ENCODE data around the gene SPOCK1. TPM values are rescaled to one million over a fixed set of nuclear protein-coding genes. Genes with fewer than 3 reads are reported as not detected.
"Not testable (repeated sequence)": the region's sequence is repeated elsewhere in the genome, so short reads cannot be mapped to it uniquely, and the experiment has no call there.

The SPOCK1 gene
- total RNA-seq, 1 donor from 2014 or later: not detected

DNA sequence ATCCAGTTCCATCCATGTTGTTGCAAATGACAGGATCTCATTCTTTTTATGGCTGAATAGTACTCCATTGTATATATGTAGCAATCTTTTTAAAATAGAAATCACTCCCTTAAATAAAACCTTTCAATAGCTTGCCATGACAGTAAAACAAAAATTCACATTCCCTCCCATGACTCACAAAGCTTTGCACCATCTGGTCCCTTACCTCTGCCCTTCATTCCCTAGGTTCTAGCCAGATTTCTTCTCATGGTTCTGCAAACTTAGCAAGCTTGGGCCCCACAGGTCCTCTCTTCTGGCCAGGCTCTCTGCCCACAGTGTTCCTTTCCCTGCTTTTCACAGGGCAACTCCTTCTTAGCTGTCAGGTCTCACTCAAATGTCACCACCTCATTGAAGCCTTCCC lies 4.3 kb upstream of the SPOCK1 start:
- Mint-ChIP-seq H3K27me3 (ENCODE audit: low read depth) (no peaks in the 10 kb centered on the region), H3K9me3 (no peaks in the 10 kb centered on the region), H3K4me3 (ENCODE audit: low read depth) (no peak overlapping the region), H3K27ac (no peak overlapping the region), H3K4me1 (ENCODE audit: low read depth) (no peaks in the 10 kb centered on the region), H3K36me3 (ENCODE audit: low read depth) (no peaks in the 10 kb centered on the region)
- DNase-seq (ENCODE audit: low spot score): no peak
- intact Hi-C loops (cut with micrococcal nuclease): no loop called here

DNA sequence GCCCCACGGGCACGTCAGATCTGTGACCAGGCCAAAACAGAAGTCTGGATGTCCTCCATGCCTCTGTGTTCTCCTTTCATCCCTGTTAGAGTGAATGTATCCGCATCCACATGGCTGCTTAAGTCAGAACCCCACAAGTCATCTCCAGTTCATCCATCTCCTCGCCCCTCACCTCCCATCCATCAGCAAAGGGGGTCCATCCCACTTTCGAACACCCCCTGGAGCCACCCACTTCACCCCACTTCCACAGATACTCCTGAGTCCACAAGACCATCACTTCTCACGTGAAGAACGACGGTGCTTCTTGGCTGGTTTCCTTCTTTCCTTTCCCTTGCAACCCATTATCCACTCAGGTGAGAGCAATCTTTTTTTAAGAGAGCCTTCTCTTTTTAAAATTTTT lies 3.5 kb upstream of the SPOCK1 start:
- intact Hi-C loops (cut with micrococcal nuclease): no loop called here
- no peaks in the 10 kb centered on the region for H3K9me3 Mint-ChIP-seq

DNA sequence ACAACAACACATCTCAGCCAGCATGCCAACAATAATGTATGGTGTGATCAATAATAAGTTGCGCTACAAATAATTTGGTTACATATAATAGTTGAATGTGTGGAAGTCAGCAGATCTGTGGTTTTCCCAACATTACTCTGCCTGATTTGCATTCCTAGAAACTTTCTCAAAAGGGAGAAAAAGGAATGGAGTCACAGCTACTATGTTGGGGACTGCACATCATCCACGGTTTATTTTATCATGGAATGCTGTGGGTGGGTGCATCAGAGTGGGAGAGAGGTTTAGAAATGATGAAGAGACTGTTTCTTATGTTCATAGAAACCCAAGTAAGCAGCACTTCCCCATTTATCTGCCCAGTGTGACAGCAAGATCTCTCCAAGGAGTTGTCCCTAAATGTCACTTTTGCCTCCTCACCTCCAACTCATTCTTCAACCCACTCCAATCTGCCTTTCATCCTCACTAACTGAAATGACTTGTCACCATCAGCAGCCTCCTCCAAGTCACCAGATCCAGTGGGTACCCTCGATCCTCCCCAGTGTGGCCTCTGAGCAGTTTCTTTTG lies 2.8 kb upstream of the SPOCK1 start:
- H3K27ac Mint-ChIP-seq: no peak overlapping the region
- no peak for DNase-seq (ENCODE audit: low spot score)
- H3K27me3 Mint-ChIP-seq (ENCODE audit: low read depth): peaks cover 11% of the 10 kb centered on the region
- no peaks in the 10 kb centered on the region for H3K9me3 Mint-ChIP-seq
- no peak overlapping the region for H3K4me3 Mint-ChIP-seq (ENCODE audit: low read depth)
- H3K4me1 Mint-ChIP-seq (ENCODE audit: low read depth): no peaks in the 10 kb centered on the region
- intact Hi-C loops (cut with micrococcal nuclease): no loop called here
- no peaks in the 10 kb centered on the region for H3K36me3 Mint-ChIP-seq (ENCODE audit: low read depth)

More for the DNA sequence above, 3.5 kb upstream of the SPOCK1 start:
- H3K4me3 Mint-ChIP-seq (ENCODE audit: low read depth): no peak overlapping the region
- H3K4me1 Mint-ChIP-seq (ENCODE audit: low read depth): no peaks in the 10 kb centered on the region
- peaks cover 7% of the 10 kb centered on the region for H3K27me3 Mint-ChIP-seq (ENCODE audit: low read depth)
- no peak overlapping the region for H3K27ac Mint-ChIP-seq
- no peak for DNase-seq (ENCODE audit: low spot score)
- no peaks in the 10 kb centered on the region for H3K36me3 Mint-ChIP-seq (ENCODE audit: low read depth)

DNA sequence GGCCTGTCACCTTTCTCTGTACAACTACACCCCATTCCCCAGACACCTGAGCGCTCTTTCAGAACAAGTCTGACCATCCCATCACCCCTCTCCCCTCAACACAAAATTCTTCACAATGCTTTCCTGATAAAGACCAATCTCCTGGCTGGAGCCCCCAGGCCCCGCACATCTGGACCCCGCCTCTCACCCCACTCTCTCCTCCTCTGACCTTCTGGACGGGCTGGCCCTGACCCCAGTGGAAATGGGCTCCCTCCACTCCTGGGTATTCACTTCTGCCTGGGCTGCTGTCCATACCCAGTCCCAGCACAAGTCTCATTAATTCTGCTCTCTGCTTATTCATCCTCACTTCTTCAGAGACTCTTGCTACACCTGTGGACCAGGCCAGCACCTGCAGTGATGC lies 2.1 kb upstream of the SPOCK1 start:
- Mint-ChIP-seq H3K27me3 (ENCODE audit: low read depth) (peaks cover 18% of the 10 kb centered on the region), H3K27ac (no peak overlapping the region), H3K36me3 (ENCODE audit: low read depth) (no peaks in the 10 kb centered on the region), H3K9me3 (no peaks in the 10 kb centered on the region), H3K4me3 (ENCODE audit: low read depth) (no peak overlapping the region), H3K4me1 (ENCODE audit: low read depth) (no peaks in the 10 kb centered on the region)
- no peak for DNase-seq (ENCODE audit: low spot score)
- intact Hi-C loops (cut with micrococcal nuclease): no loop called here

DNA sequence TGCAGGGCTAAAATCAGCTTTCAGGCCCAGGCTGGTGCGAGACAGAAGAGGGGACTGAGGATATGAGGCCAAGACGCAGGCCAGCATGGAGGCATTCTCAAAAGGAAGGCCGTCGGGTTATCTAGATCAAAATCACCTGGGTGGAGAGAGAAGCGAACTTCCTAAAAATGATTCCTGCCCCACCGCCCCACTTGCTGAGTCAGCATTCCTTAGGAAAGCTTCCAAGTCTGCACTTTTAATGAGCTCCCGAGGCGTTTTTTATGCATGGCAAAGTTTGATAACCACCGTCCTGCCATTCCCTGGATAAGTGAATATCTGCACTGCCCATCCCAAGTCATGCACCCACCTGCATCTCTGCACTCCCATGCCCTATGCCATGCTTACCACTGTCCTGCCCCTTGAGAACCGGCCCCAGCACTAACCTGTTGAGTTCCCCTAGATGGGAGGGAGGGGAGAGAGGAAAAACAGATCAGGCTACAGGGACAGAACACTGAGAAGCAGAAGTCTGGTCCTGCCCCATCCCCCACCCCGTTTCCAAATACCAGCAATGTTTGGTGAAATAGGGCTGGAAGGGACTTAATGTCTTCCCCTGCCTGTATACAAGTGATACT lies 1.6 kb upstream of the SPOCK1 start:
- H3K4me3 Mint-ChIP-seq (ENCODE audit: low read depth): no peak overlapping the region
- H3K4me1 Mint-ChIP-seq (ENCODE audit: low read depth): no peaks in the 10 kb centered on the region
- H3K27me3 Mint-ChIP-seq (ENCODE audit: low read depth): peaks cover 21% of the 10 kb centered on the region
- no peaks in the 10 kb centered on the region for H3K9me3 Mint-ChIP-seq
- no peaks in the 10 kb centered on the region for H3K36me3 Mint-ChIP-seq (ENCODE audit: low read depth)
- intact Hi-C loops (cut with micrococcal nuclease): no loop called here
- no peak overlapping the region for H3K27ac Mint-ChIP-seq
- no peak for DNase-seq (ENCODE audit: low spot score)

DNA sequence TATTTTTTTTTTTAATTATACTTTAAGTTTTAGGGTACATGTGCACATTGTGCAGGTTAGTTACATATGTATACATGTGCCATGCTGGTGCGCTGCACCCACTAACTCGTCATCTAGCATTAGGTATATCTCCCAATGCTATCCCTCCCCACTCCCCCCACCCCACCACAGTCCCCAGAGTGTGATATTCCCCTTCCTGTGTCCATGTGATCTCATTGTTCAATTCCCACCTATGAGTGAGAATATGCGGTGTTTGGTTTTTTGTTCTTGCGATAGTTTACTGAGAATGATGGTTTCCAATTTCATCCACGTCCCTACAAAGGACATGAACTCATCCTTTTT lies 351 bp upstream of the SPOCK1 start:
- not testable (repeated sequence) for H3K4me3 Mint-ChIP-seq (ENCODE audit: low read depth); H3K27ac Mint-ChIP-seq; H3K4me1 Mint-ChIP-seq (ENCODE audit: low read depth); DNase-seq (ENCODE audit: low spot score); H3K9me3 Mint-ChIP-seq; H3K36me3 Mint-ChIP-seq (ENCODE audit: low read depth)
- intact Hi-C loops (cut with micrococcal nuclease): loop anchor here (1.0 kb wide), 1 partner anchor 179 kb away; no protein-coding TSS in a partner anchor
- peaks cover 31% of the 10 kb centered on the region for H3K27me3 Mint-ChIP-seq (ENCODE audit: low read depth)

DNA sequence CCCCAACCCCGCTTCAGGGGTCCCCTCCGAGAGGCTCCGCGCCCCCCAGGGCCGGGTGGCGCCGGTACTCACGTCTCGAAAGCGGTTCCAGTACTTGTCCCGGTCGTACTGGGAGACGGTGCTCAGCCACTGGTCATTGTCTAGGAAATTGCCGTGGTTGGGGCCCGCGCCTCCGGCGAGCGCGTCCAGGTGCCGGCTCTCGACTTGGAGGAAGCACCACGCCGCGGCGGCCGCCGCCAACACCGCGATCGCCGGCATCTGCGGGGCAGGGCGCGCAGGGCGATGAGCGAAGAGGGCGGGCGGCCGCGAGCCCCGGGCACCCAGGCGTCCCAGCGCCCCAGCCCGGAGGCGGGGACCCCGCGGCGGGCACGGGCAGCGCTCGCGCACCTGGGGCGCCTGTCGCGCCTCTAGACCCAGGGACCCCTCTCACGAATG lies 808 bp downstream of the SPOCK1 start:
- no peak for DNase-seq (ENCODE audit: low spot score)
- Mint-ChIP-seq H3K27ac (no peak overlapping the region), H3K4me3 (ENCODE audit: low read depth) (no peak overlapping the region), H3K4me1 (ENCODE audit: low read depth) (no peaks in the 10 kb centered on the region), H3K9me3 (no peaks in the 10 kb centered on the region), H3K36me3 (ENCODE audit: low read depth) (no peaks in the 10 kb centered on the region), H3K27me3 (ENCODE audit: low read depth) (peaks cover 31% of the 10 kb centered on the region)
- intact Hi-C loops (cut with micrococcal nuclease): no loop called here

DNA sequence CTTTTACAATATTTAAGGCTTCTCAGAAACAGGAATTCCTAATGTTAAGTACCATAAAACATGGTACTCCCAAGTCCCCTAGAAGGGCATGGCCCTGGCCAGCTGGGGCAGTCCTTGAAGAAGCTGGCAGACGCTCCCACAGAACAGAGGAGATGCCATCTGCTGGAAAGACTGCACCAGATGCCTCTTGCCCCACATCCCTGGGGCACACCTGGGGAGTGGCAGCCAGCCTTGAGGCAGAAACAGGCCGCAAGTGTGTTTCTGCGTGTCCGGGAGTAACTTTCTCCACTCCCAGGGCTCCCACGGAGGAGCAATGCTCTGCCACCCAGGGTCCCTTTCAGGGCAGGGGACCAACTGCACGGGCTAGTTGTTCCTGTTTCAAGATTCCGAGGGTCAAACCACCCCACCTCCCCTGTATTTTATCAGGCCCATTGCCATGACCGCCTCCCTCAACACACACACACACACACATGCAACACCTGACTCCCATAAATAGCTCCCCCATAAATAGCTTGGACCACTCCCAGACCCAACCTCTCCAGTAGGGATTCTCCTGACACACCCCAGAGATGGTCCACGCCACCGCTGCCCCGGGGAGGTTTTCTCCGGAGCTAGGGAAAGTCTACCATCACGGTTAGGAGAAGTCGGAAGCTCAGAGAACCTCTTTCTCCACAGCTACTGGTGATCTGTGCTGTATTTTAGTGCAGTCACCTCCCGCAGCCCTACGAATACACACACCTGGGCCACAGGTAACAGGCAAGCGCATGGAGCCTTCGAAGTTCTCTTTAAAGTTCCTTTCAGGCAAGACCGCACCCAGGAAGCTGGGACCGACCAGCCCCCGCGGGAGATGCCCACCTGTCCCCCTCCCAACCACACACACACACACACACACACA lies 1.5 kb downstream of the SPOCK1 start:
- no peak overlapping the region for H3K4me3 Mint-ChIP-seq (ENCODE audit: low read depth)

DNA sequence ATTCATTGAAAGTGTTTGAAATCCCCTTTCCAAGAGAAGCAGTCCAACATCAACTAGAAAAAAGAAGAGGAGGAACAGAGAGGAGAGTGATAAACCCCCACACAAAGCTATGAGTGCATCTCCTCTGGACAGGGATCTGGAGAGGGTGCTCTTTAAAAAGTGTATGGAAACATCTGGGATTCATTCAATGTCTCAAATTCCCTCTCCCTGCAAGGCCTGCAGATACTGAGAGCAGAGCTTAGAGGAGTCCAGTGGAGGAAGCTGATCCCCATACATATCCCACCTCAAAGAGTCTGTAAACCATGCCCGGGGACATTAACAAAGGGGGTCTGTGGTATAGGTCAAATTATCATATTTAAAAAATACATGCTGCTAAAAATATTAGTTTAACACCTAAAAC lies 2.2 kb downstream of the SPOCK1 start:
- no peaks in the 10 kb centered on the region for H3K4me1 Mint-ChIP-seq (ENCODE audit: low read depth)
- H3K4me3 Mint-ChIP-seq (ENCODE audit: low read depth): no peak overlapping the region
- DNase-seq (ENCODE audit: low spot score): no peak
- H3K9me3 Mint-ChIP-seq: no peaks in the 10 kb centered on the region
- intact Hi-C loops (cut with micrococcal nuclease): no loop called here
- H3K36me3 Mint-ChIP-seq (ENCODE audit: low read depth): no peaks in the 10 kb centered on the region
- peaks cover 31% of the 10 kb centered on the region for H3K27me3 Mint-ChIP-seq (ENCODE audit: low read depth)
- no peak overlapping the region for H3K27ac Mint-ChIP-seq

More for the DNA sequence above, 1.5 kb downstream of the SPOCK1 start:
- no peaks in the 10 kb centered on the region for H3K9me3 Mint-ChIP-seq
- H3K27me3 Mint-ChIP-seq (ENCODE audit: low read depth): peaks cover 31% of the 10 kb centered on the region
- no peak for DNase-seq (ENCODE audit: low spot score)
- no peaks in the 10 kb centered on the region for H3K36me3 Mint-ChIP-seq (ENCODE audit: low read depth)
- H3K27ac Mint-ChIP-seq: no peak overlapping the region
- intact Hi-C loops (cut with micrococcal nuclease): no loop called here
- H3K4me1 Mint-ChIP-seq (ENCODE audit: low read depth): no peaks in the 10 kb centered on the region

DNA sequence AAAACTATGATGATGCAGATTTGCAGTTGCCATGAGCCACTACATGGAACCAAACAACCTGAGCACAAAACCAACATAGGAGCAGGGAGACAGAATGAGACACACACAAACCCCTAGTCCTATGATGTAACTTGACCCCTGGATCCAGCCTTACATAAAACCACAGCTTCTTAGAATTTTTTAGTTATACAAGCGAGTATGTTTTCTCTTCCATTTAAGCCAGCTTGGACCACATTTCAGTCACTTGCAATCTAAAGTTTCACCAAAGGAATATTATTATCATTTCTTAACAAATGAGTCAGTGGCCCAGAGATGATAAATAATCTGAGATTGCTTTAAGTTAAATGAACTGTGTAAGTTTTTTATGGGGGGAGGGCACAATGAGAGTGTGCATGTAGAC lies 6.8 kb downstream of the SPOCK1 start:
- H3K27me3 Mint-ChIP-seq (ENCODE audit: low read depth): peaks cover 22% of the 10 kb centered on the region
- no peak overlapping the region for H3K27ac Mint-ChIP-seq
- H3K9me3 Mint-ChIP-seq: no peaks in the 10 kb centered on the region
- H3K36me3 Mint-ChIP-seq (ENCODE audit: low read depth): no peaks in the 10 kb centered on the region
- intact Hi-C loops (cut with micrococcal nuclease): no loop called here
- H3K4me3 Mint-ChIP-seq (ENCODE audit: low read depth): no peak overlapping the region
- no peak for DNase-seq (ENCODE audit: low spot score)
- H3K4me1 Mint-ChIP-seq (ENCODE audit: low read depth): no peaks in the 10 kb centered on the region

DNA sequence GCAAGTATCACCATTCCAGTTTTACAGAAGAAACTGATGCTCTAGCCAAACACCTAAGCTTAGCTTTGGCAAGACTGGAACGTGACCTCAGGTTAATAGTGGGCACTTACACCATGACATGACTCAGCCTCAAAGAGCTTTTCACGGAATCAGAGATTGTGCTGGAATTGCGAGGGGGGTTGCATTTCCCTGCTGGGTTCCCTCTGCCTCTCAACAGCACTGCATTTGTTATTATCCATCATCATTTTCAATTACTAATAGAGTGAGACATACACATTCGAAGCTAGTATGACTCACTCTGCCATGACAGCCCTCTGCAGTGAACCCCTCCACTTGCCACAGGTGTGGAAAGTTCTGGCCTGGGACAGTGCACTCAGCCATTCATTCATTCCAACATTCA lies 8.0 kb downstream of the SPOCK1 start:
- Mint-ChIP-seq H3K27ac (no peak overlapping the region), H3K4me1 (ENCODE audit: low read depth) (no peaks in the 10 kb centered on the region), H3K4me3 (ENCODE audit: low read depth) (no peak overlapping the region), H3K27me3 (ENCODE audit: low read depth) (peaks cover 12% of the 10 kb centered on the region), H3K9me3 (no peaks in the 10 kb centered on the region), H3K36me3 (ENCODE audit: low read depth) (no peaks in the 10 kb centered on the region)
- intact Hi-C loops (cut with micrococcal nuclease): no loop called here
- no peak for DNase-seq (ENCODE audit: low spot score)

DNA sequence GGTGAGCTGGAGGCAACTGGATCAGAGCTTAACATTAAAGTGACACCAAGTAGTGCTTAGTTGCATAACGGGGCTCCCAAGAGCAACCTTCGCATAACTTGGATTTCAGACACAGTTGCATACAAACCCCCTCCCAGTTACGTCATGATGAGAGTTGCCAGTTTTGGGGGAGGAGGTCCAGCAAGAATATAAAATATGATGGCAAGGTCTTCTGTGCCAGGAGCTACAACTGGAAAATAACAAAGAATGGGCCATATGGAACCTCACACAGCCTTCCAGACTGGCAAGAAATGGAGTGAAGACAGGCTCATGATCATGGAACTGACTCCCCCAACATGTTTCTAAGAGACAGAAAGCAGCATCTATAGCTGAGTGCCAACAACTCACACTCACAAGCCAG lies 8.5 kb downstream of the SPOCK1 start:
- intact Hi-C loops (cut with micrococcal nuclease): no loop called here
- DNase-seq (ENCODE audit: low spot score): no peak
- no peaks in the 10 kb centered on the region for H3K36me3 Mint-ChIP-seq (ENCODE audit: low read depth)

DNA sequence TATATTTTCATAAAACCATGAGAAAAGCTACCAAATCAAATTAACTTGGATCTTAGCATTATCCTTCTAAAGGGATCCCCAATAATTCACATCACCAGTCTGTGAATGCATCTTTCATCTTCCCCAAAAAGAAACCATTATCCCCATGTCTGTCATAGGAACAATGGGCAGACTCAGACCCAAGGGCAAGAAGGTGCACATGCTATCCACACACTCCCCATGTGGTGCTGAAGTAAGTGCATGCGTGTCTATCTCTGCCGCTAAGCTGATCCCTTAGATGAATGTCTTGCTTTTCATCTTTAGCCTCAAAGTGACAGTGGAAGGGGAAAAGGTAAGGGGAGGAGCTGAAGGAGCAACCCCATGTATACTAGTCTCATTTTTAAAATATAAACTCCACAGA lies 10.2 kb downstream of the SPOCK1 start:
- intact Hi-C loops (cut with micrococcal nuclease): no loop called here

More for the DNA sequence above, 8.5 kb downstream of the SPOCK1 start:
- H3K4me1 Mint-ChIP-seq (ENCODE audit: low read depth): no peaks in the 10 kb centered on the region
- no peak overlapping the region for H3K27ac Mint-ChIP-seq
- H3K4me3 Mint-ChIP-seq (ENCODE audit: low read depth): no peak overlapping the region
- H3K27me3 Mint-ChIP-seq (ENCODE audit: low read depth): peaks cover 9% of the 10 kb centered on the region
- no peaks in the 10 kb centered on the region for H3K9me3 Mint-ChIP-seq

More for the DNA sequence above, 10.2 kb downstream of the SPOCK1 start:
- H3K4me3 Mint-ChIP-seq (ENCODE audit: low read depth): no peak overlapping the region
- DNase-seq (ENCODE audit: low spot score): no peak
- no peaks in the 10 kb centered on the region for H3K36me3 Mint-ChIP-seq (ENCODE audit: low read depth)
- H3K27me3 Mint-ChIP-seq (ENCODE audit: low read depth): no peaks in the 10 kb centered on the region
- H3K9me3 Mint-ChIP-seq: no peaks in the 10 kb centered on the region
- no peak overlapping the region for H3K27ac Mint-ChIP-seq
- no peaks in the 10 kb centered on the region for H3K4me1 Mint-ChIP-seq (ENCODE audit: low read depth)
